Stimulated activated CD8-positive, alpha-beta memory T cell treated with anti-CD3 and anti-CD28 coated beads, Interleukin-4, amount 100 ng/mL, for 24 hours (primary cell): Measurements from ENCODE around the gene KCNA10.

ENCODE experiments used
- DNase-seq: peaks from one replicate; pipeline ENCODE4 v3.0.0-alpha.2; 2020; ENCODE audit warnings: low read depth

KCNA10 gene

GRCh38 chr1:110519125-110519810 is at the start of gene KCNA10:
KCNA10 (minus strand) TSS chr1:110519175; CDS start chr1:110518787, 388 bp downstream.
- DNase-seq, result no peak

DNA sequence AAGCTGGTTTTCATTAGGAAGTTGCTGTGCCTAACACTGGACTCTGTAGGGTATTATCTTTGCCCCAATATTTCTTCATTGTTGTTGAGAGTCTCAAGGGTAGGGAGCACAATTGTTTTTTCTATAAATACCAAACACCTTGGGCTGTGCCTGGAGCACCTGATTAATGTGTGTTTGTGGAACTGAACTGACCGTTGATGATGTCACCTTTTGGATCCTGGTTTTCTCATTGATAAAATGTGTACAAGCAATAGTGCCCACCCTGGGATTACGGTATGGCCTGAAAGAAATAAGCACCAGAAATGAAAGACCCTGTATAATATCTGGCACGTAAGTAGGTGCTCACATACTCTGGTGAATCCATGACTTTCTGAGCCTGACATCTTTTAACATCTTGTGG is 47.9 kb upstream of the KCNA10 start:
- DNase-seq, result no peak

GRCh38 chr1:110565565-110565964 is 46.6 kb upstream of the KCNA10 start:
- DNase-seq, result no peak

- DNase-seq, result no peak
Observed at GRCh38 chr1:110563089-110563488, 44.1 kb upstream of the KCNA10 start.

DNA sequence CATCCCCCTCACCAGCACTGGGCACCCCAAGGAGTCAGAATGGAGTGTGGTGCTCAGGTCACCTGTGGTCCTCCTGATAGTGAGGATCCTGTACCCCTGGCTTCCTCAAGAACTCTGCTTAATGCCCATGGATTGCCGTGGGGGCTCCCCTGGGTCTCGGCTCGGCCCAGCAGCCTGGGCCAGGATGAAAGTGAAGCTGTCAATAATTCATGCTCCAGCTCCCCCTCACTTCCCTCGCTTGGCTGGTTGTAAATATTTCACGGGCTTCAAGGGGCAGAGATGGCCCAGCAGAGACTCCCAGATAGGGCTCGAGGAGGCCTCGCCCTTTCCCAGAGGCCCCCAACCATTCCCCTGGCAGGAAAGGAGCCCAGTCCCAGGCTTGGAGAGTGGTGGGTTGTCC is 42.6 kb upstream of the KCNA10 start:
- no peak for DNase-seq

DNA sequence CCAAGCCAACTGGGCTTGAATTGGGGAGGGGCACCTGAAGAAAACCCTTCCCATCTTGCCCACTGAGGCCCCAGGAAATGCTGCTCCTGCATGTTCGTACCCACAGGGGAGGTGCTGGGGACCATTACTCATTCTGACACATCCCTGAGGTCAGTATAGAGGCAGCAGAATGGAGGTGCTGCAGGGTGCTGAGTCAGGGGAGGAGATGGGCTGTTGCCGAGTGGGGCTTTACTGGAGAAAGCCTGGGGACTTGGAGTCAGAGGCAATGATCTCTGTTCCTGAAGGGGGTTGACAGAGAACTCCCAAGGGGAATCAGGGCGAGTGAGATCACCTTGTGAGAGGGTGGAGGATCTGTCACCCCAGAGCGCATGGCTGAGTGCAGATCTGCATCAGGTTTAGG is 40.2 kb upstream of the KCNA10 start:
- DNase-seq, result no peak

DNA sequence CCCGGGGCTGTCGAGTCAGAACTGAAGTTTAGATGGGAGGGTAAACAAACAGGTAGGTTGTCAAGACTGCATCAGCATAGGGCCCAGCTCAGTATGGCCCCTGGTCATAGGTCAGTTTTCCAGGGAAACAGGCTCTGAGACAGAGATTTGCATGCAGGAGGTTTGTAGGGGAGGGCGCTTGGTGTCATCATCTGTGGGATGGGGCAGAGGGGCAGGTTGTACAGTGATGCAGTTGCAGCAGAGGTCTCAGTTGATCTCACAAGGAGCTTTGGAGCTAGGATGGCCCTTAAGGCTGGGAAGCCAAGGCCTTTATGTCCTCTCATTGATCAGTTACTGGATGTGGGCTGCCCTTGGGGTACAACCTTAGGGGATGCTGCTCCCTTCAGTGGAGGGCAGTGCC is 38.5 kb upstream of the KCNA10 start:
- DNase-seq, result no peak

GRCh38 chr1:110556471-110556807 is 37.5 kb upstream of the KCNA10 start:
- no peak for DNase-seq

DNA sequence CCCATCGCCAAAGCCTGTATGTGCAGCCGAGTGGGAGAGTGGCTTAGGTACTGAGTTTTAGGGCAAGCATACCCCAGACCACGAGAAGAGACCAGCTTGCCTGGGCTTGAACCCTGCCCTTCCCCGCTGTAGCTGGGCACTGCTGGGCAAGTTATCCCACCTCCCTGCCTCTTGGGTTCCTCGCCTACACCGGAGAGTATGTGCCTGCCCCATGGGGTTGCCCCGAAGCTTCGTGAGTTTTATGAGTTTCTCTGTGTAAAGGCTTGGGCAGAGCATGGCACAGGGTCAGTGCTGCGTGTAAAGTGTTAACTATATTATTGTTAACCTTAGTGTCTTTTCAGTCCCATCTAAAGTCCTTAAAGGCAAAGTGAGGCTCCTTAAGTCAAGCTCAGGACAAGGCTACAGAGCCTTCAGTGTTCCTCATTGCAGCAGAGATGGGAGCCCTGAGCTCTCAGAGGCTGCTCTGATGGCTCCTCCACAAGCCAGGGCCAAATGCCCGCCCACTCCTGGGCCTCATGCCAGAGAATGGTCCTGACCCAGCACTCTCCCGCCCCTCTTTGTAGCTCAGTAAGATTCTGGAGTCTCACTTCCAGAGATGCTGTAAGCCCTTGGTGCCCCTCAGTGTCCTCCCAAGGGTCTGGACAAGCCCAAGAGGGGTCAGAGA is 37.0 kb upstream of the KCNA10 start:
- DNase-seq, result no peak

- peak; percentile 48 for DNase-seq
Observed at GRCh38 chr1:110554871-110555801, 36.2 kb upstream of the KCNA10 start.

DNA sequence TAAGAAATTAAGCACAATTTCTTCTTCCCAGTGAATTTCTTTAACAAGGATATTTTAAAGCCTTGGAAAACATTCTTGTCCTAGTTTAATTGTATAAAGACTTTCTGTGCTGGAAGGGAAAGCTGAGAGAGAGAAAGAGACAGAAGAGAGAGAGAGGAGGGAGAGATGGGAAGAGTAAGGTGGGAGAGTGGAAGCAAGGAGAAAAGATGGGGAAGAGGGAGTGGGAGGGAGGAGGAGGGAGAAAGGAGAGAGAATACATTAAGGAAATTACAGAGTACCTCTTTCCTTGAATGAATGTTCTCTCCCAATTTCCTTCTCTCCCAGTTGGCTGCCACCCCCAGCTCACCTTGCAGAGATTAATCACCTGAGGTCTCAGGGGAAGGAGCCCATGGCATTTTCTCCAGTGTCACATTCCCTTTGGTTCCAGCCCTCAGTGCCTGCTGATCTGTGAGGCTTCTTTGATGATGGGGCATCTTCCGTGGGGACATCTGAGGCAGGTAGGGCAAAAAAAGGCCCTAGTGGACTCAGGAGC is 32.4 kb upstream of the KCNA10 start:
- DNase-seq, result no peak

DNA sequence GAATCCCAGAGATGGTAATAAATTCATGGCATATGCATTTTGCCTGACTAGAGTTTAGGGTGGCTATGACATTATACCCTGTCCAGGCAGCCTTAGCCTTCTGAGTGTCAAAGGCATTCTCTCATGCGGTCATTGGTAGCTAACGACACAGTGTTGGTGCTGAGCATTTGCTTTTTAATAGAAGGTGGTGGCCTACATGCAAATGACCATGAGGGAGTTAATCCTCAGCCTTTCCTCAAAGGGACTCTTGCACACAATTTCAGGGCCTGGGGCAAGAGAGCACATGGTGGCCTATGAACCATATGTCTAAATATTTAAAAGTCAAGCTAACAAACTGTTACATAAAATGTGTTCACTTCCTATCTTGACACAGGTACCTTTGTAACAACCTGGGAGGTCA is 30.9 kb upstream of the KCNA10 start:
- no peak for DNase-seq

DNA sequence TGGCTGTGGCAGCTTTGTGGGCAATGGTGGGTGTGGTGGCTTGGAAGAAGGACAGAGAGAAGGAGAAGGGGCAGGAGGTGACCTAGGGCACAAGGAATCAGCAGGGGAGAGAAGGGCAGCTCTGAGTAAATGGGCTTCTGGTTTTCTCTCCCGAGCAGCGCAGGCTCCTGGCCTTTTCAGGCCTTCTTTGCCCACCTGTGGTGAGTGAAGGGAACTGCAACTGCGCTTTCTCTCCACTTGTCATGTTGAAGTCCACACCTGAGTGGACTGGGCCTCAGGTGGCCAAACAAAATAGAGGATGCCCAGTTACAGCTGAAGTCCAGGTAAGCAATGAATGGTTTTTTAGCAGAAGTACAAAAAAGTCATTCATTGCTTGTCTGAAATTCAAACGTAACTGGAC is 29.4 kb upstream of the KCNA10 start:
- DNase-seq, result no peak

GRCh38 chr1:110547017-110547416 is 28.0 kb upstream of the KCNA10 start:
- no peak for DNase-seq

- no peak for DNase-seq
Observed at GRCh38 chr1:110545492-110545891, 26.5 kb upstream of the KCNA10 start.

DNA sequence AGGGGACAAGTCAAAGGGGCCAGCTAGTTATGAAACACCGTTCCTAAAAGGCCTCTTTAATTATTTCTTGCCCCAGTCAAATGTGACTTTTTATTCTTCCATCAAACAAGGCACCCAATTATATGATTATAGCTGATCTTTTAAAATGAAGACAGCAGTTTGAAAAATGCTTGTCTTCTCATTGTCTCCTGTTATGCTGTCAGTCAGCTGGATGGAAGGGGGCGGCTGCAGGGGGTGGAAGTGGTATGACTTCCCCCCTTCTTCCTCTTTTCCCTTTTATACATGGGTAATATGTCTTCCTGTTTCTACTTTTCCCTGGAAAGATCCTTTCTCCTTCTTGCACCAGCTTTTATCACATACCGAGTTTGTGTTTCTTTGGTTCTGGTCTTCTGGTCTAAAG is 25.8 kb upstream of the KCNA10 start:
- no peak for DNase-seq

- DNase-seq, result no peak
Observed at GRCh38 chr1:110542725-110543124, 23.8 kb upstream of the KCNA10 start.

DNA sequence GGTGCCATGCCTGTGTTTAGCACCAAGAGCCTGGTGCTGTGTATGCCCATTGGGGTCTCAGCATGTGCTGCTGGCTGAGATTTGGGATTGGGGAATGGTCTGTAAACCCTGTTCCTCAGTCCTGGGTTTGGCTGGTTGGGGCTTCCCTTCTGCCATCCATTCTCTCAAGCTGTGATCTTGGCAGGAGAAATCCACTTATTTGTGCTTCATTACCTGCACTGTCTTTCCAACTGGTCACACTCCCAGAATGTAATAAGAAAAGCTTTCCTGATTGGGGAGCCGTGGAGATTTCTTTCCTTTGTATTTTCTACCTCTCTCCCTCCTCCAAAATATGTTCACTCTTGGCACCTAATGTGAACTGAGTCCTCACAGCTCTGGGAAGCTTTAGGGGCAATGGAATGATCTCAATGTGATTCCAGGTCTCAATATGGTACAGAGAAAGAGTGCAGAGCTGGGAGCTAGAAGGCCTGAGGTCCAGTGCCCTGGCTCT is 23.0 kb upstream of the KCNA10 start:
- DNase-seq, result no peak

DNA sequence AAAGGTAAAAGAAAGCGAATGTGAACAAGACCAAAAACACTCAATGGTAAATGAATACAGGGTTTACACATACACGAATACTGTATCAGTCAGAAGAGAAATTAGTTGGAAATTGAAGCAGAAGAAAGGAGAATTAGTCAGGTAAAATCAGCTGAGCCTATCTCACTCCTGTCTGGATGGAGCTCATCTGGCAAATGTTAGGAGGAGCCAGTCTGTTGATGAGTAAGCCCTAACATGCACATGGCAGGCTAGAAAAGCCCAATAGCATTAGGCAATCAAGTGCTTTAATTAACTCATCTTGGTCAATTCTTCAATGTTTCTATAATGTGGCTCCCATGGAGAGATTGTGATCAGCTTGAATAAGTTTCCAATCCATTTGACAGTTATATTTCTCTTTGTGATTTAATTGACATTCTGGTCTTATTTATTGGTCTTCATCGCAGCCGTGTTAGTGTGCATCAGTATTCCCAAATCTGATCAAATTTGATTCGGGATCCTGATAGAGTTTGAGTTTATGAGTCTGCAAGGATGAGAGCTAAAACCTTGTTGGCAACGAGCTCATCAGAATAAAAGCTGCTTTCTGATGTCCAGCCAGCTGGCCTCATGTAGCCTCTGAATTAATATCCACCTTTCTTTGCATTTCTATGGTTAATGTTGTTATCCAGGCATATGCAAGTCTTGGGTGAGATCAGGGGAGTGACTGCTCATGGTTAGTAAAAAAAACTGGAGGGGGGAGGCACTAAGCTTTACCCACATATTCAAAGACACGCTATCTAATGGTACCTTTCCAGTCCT is 22.1 kb upstream of the KCNA10 start:
- DNase-seq, result no peak

DNA sequence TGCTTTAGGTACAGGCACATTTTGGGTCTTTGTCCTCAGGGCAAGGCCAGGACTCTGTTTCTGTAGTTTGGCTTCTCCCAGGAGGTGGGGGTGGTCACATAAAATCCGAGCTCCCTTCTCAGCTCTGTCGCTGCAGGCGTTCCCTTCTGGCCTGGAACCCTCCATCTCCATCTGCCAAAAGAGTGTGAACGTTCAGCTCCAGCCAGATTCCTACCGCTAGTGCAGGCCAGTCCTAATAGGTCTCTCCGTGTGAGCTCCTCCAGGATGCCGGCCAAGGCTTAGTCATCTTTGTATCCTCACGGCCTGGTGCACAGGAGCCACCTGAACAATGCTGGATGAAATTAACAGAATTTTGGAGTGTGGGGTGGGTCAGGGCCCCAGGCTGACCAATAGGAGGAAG is 19.9 kb upstream of the KCNA10 start:
- DNase-seq, result no peak

- no peak for DNase-seq
Observed at GRCh38 chr1:110538075-110538474, 19.1 kb upstream of the KCNA10 start.

DNA sequence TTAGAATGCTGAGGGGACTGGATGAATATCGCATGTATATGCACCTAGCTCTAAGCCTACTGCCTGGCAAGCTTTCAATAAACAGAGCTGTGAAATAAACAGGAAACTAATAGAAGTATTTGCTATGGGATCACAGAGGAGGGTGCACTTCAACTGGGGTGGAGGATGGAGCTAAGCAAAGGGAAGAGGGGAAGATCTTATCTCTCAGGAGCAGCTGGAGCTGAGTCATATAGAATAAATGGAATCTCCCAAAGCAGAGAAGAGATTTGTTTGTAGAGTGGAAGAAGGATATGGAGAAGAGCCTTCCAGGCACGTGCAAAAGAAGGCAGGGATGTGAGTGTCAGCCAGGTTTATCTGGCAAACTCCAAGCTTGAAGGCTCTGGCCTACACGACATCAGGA is 17.0 kb upstream of the KCNA10 start:
- DNase-seq, result no peak
